Endothelial cell of umbilical vein (primary cell): ENCODE results near the gene EIF3B. TPM values are rescaled to one million over a fixed set of nuclear protein-coding genes. Genes with fewer than 3 reads are reported as not detected.

Experiments
- BruUV-seq: library from RNA; stranded (reverse); fragments of 400-500 nt; replicated peaks from 2 replicates; lab custom pipeline; 2021; lab: Mats Ljungman, UMichigan
- CTCF ChIA-PET: fragments of 300-600, 350-600 bp; sonication (Branson Sonifier 250); formaldehyde crosslinking; loops from one replicate; lab custom pipeline; 2021; ENCODE audit warnings: antibody characterized with exemption, inconsistent platforms; lab: Charles Lee
- POLR2A ChIA-PET: fragments of 300-600, 350-600 bp; sonication (Branson Sonifier 250); formaldehyde crosslinking; loops from one replicate; lab custom pipeline; 2021; ENCODE audit warnings: antibody characterized with exemption, inconsistent platforms; lab: Charles Lee
- DNase-seq: peaks from one replicate; pipeline ENCODE4 v3.0.0-alpha.2; 2011; ENCODE audit warnings: low read depth, low spot score
- FAIRE-seq: peaks from 2 replicates; lab custom pipeline; 2011; peaks lifted over from hg19 to GRCh38; lab: Jason Lieb, UNC
- H2AFZ ChIP-seq: 2 replicates; pipeline ENCODE4 v1.6.0; 2012; ENCODE audit warnings: low read depth, low read length, control low read depth, inconsistent platforms
- H3K27ac ChIP-seq: 2 replicates; pipeline ENCODE4 v1.5.1; 2011; ENCODE audit warnings: low read depth, mild to moderate bottlenecking, control low read depth, low read length, moderate library complexity; ENCODE audit not compliant: insufficient read depth
- H3K27me3 ChIP-seq, 2 experiments: 2 replicates each; pipeline versions ENCODE4 v1.6.0 to v1.6.1; 2011; ENCODE audit warnings: low read length in 2 of 2, mixed read lengths in 1 of 2; ENCODE audit not compliant: control insufficient read depth in 2 of 2, insufficient read depth in 2 of 2
- H3K36me3 ChIP-seq, 2 experiments: 2 replicates in 1 of 2; 3 replicates in 1 of 2; pipeline ENCODE4 v1.5.1; 2011; ENCODE audit warnings: low read length in 2 of 2, mild to moderate bottlenecking in 1 of 2, moderate library complexity in 1 of 2; ENCODE audit not compliant: control insufficient read depth in 2 of 2, insufficient read depth in 2 of 2; ENCODE audit errors: extremely low read depth in 1 of 2
- H3K4me1 ChIP-seq: 3 replicates; pipeline ENCODE4 v1.5.1; 2011; ENCODE audit warnings: mild to moderate bottlenecking, low read length; ENCODE audit not compliant: control insufficient read depth, insufficient read depth; ENCODE audit errors: extremely low read depth
- H3K4me2 ChIP-seq: 2 replicates; pipeline ENCODE4 v1.6.1; 2011; ENCODE audit warnings: low read length, control low read depth, mixed read lengths; ENCODE audit not compliant: insufficient read depth
- H3K4me3 ChIP-seq, 3 experiments: fragments of 200-600 bp in 1 of 3; sonication (generic), shearing (Covaris generic) in 1 of 3; replicated peaks in 1 of 3; 2 replicates each; pipeline ENCODE4 v1.5.1; 2011 to 2016; ENCODE audit warnings: control low read depth in 3 of 3, low read length in 3 of 3, mild to moderate bottlenecking in 2 of 3, inconsistent platforms in 1 of 3, low read depth in 1 of 3, moderate library complexity in 1 of 3; ENCODE audit not compliant: insufficient read depth in 1 of 3
- H3K79me2 ChIP-seq: 2 replicates; pipeline ENCODE4 v1.6.0; 2012; ENCODE audit warnings: low read length, inconsistent platforms; ENCODE audit not compliant: control insufficient read depth, insufficient read depth
- H3K9ac ChIP-seq: replicated peaks from 2 replicates; pipeline ENCODE3; 2011; ENCODE audit warnings: low read length, control low read depth; ENCODE audit not compliant: insufficient read depth; ENCODE audit errors: extremely low read depth
- H3K9me1 ChIP-seq: replicated peaks from 3 replicates; pipeline ENCODE4 v1.6.0; 2011; ENCODE audit warnings: mild to moderate bottlenecking, low read length; ENCODE audit not compliant: control insufficient read depth, insufficient read depth; ENCODE audit errors: extremely low read depth
- H3K9me3 ChIP-seq: replicated peaks from 2 replicates; pipeline ENCODE4 v1.5.1; 2012; ENCODE audit warnings: low read length, inconsistent platforms; ENCODE audit not compliant: control insufficient read depth, insufficient read depth
- H4K20me1 ChIP-seq: replicated peaks from 2 replicates; pipeline ENCODE3; 2011; ENCODE audit warnings: mild to moderate bottlenecking, low read length; ENCODE audit not compliant: control insufficient read depth, insufficient read depth; ENCODE audit errors: extremely low read depth
- EZH2 ChIP-seq: IDR thresholded peaks from 2 replicates; pipeline ENCODE4 v1.6.1; 2012; ENCODE audit warnings: borderline replicate concordance, low read depth, mild to moderate bottlenecking, moderate library complexity, low read length, inconsistent platforms; ENCODE audit not compliant: severe bottlenecking
- FOS ChIP-seq: IDR thresholded peaks from 2 replicates; pipeline ENCODE4 v1.6.1; 2011; ENCODE audit warnings: mild to moderate bottlenecking, low read length, moderate library complexity, borderline replicate concordance; ENCODE audit not compliant: insufficient read depth
- GATA2 ChIP-seq: IDR thresholded peaks from 2 replicates; pipeline ENCODE4 v1.7.0; 2011; ENCODE audit warnings: low read depth, mild to moderate bottlenecking, moderate library complexity, mixed read lengths, low read length; ENCODE audit not compliant: insufficient read length, insufficient read depth
- JUN ChIP-seq: IDR thresholded peaks from 2 replicates; pipeline ENCODE4 v1.6.1; 2011; ENCODE audit warnings: borderline replicate concordance, low read depth; ENCODE audit not compliant: insufficient read length, insufficient read depth
- MYC ChIP-seq: IDR thresholded peaks from one replicate; pipeline ENCODE4 v1.6.1; 2011; ENCODE audit warnings: mild to moderate bottlenecking, low read depth, low read length
- POLR2A ChIP-seq: IDR thresholded peaks from 2 replicates; pipeline ENCODE4 v1.6.1; 2012; ENCODE audit warnings: low read depth, mild to moderate bottlenecking, control low read depth, low read length
- POLR2AphosphoS5 ChIP-seq: IDR thresholded peaks from 2 replicates; pipeline ENCODE4 v1.6.1; 2012; ENCODE audit warnings: low read depth, mild to moderate bottlenecking, control low read depth, low read length, moderate library complexity; ENCODE audit not compliant: insufficient read depth
- dilution Hi-C: fragments of 300-500 bp; cut with MboI; formaldehyde crosslinking; loops from one replicate; pipeline ENCODE4 v1.15.0; 2019; ENCODE audit warnings: low sequenced_read_pairs; ENCODE audit not compliant: extremely low pct_ligation_motif_present
- intact Hi-C: fragments of 100-400 bp; cut with micrococcal nuclease; formaldehyde crosslinking; loops from one replicate; pipeline ENCODE4 v1.10.0; 2022
- polyA plus RNA-seq, 4 experiments: library from polyadenylated mRNA; depleted of rRNA in 3 of 4; stranded (reverse) in 3 of 4; unstranded in 1 of 4; fragments of >200 nt; gene quantifications; 2 replicates each; pipeline versions ENCODE4 v1.2.1 to v1.2.3, GENCODE V29; 2011 to 2012; ENCODE audit warnings: missing spikeins in 1 of 4
- total RNA-seq: library from RNA; stranded (reverse); gene quantifications from 2 replicates; pipeline ENCODE4 v1.2.3, GENCODE V29; 2021
- TF ChIP-seq, protein P1 (sequence below), 2 donors: IDR thresholded peaks; 1 replicate in 1 of 2; 2 replicates in 1 of 2; pipeline ENCODE4 v1.5.1; 2011; ENCODE audit warnings: low read length in 2 of 2, mild to moderate bottlenecking in 2 of 2, moderate library complexity in 2 of 2, control low read depth in 1 of 2, inconsistent platforms in 1 of 2, low read depth in 1 of 2; ENCODE audit not compliant: insufficient read depth in 1 of 2; ENCODE audit errors: extremely low read depth in 1 of 2
- TF ChIP-seq, protein P2 (sequence below): IDR thresholded peaks from 2 replicates; pipeline ENCODE4 v1.6.1; 2011; ENCODE audit not compliant: insufficient read depth, insufficient read length

The EIF3B gene
- total and polyA plus RNA-seq, 2 donors (not counting 3 experiments of a cell fraction or from before 2014, with no cell fraction given): 104 to 207 TPM

GRCh38 chr7:2353113-2353935 is 1.3 kb upstream of the EIF3B start:
- intact Hi-C loops: loop anchor here (5.0 kb wide), 1 partner anchor 241 kb away; no protein-coding TSS in a partner anchor
- DNase-seq (no peak), FAIRE-seq (no peak)
- Histone ChIP-seq H3K27me3 (no peaks in the 10 kb centered on the region), H3K9me3 (no peaks in the 10 kb centered on the region), H3K27ac (peak overlapping the region; percentile 99), H3K4me2 (peak overlapping the region; percentile 83), H2AFZ (peak overlapping the region; percentile 92), H4K20me1 (no peaks in the 10 kb centered on the region), H3K4me3 (peak overlapping the region; percentile 17 to 86 (median 79)), H3K9me1 (no peaks in the 10 kb centered on the region), H3K9ac (peak overlapping the region; percentile 100), H3K79me2 (peaks cover 37% of the 10 kb centered on the region), H3K4me1 (peaks cover 13% of the 10 kb centered on the region), H3K36me3 (peaks cover 0 to 3% of the 10 kb centered on the region in 2 experiments)
- BruUV-seq: TSS peak; percentile 59
- dilution Hi-C loops: no loop called here
- POLR2A ChIA-PET: interaction anchor here (0.7 to 1.5 kb wide), 3 partner anchors 35 to 112 kb away, joined by 3 to 10 read pairs (median 4); no protein-coding TSS in a partner anchor
- TF ChIP-seq, protein P1, sequence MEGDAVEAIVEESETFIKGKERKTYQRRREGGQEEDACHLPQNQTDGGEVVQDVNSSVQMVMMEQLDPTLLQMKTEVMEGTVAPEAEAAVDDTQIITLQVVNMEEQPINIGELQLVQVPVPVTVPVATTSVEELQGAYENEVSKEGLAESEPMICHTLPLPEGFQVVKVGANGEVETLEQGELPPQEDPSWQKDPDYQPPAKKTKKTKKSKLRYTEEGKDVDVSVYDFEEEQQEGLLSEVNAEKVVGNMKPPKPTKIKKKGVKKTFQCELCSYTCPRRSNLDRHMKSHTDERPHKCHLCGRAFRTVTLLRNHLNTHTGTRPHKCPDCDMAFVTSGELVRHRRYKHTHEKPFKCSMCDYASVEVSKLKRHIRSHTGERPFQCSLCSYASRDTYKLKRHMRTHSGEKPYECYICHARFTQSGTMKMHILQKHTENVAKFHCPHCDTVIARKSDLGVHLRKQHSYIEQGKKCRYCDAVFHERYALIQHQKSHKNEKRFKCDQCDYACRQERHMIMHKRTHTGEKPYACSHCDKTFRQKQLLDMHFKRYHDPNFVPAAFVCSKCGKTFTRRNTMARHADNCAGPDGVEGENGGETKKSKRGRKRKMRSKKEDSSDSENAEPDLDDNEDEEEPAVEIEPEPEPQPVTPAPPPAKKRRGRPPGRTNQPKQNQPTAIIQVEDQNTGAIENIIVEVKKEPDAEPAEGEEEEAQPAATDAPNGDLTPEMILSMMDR (IDR thresholded peaks at IDR 0.05; ENCODE audit: extremely low read depth in 1 of 2, insufficient read depth in 1 of 2, low read depth in 1 of 2, low read length in 2 of 2): no peak
- TF ChIP-seq POLR2AphosphoS5 (no peak), JUN (no peak), FOS (no peak), GATA2 (no peak), POLR2A (no peak), EZH2 (no peak), MYC (no peak)
- TF ChIP-seq, protein P2, sequence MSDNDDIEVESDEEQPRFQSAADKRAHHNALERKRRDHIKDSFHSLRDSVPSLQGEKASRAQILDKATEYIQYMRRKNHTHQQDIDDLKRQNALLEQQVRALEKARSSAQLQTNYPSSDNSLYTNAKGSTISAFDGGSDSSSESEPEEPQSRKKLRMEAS: no peak
- CTCF ChIA-PET: interaction anchor here (1.0 to 2.8 kb wide), 6 partner anchors 11 to 774 kb away, joined by 3 to 8 read pairs (median 4); no protein-coding TSS in a partner anchor
